ENCODE results near the gene GPRC5C.

- TF ChIP-seq CTCF (IDR thresholded peaks at IDR 0.05), result no peak
- no peak for TF ChIP-seq POLR2A (IDR thresholded peaks at IDR 0.05)
Observed at GRCh38 chr17:74466828-74467184, 34.9 kb downstream of the GPRC5C start.

All from heart left ventricle (tissue), 13 donors.